HEK293T (cell line): ENCODE measurements around the gene PCDHGA11.
A peak's percentile ranks its signal among the peaks of the same experiment; 100 is the strongest.
"Not testable (repeated sequence)": the region's sequence is repeated elsewhere in the genome, so short reads cannot be mapped to it uniquely, and the experiment has no call there.

Source experiments
- CTCF ChIA-PET: fragments of 350-600 bp; formaldehyde crosslinking; extraction: SDS; loops from one replicate; lab custom pipeline; 2021; ENCODE audit warnings: antibody characterized with exemption, inconsistent platforms; lab: Yijun Ruan, JAX
- POLR2A ChIA-PET: fragments of 350-600 bp; formaldehyde crosslinking; extraction: SDS; loops from one replicate; lab custom pipeline; 2020; ENCODE audit warnings: antibody characterized with exemption, inconsistent platforms; lab: Yijun Ruan, JAX
- DNase-seq: peaks from one replicate; pipeline ENCODE4 v3.0.0; 2012; ENCODE audit warnings: mixed read lengths; ENCODE audit errors: extremely low spot score
- ARNT ChIP-seq: fragments of 450-650 bp; IDR thresholded peaks from 2 replicates; pipeline ENCODE4 v1.6.1; 2017; ENCODE audit warnings: mild to moderate bottlenecking
- BHLHE40 ChIP-seq: fragments of 450-650 bp; IDR thresholded peaks from 2 replicates; pipeline ENCODE4 v1.6.1; 2016; ENCODE audit warnings: mild to moderate bottlenecking, moderate library complexity, borderline replicate concordance
- CTBP1 ChIP-seq: fragments of 450-650 bp; IDR thresholded peaks from 2 replicates; pipeline ENCODE4 v1.6.1; 2016; ENCODE audit warnings: borderline replicate concordance
- ELF4 ChIP-seq: fragments of 450-650 bp; IDR thresholded peaks from 2 replicates; pipeline ENCODE4 v1.6.1; 2017; ENCODE audit warnings: antibody characterized with exemption
- FOXA1 ChIP-seq: fragments of 450-650 bp; IDR thresholded peaks from 2 replicates; pipeline ENCODE4 v1.6.1; 2016; ENCODE audit warnings: mild to moderate bottlenecking
- FOXK2 ChIP-seq: fragments of 450-650 bp; IDR thresholded peaks from 2 replicates; pipeline ENCODE4 v1.6.1; 2016; ENCODE audit warnings: mild to moderate bottlenecking
- FOXM1 ChIP-seq: fragments of 450-650 bp; IDR thresholded peaks from 2 replicates; pipeline ENCODE4 v1.6.1; 2017; ENCODE audit warnings: mild to moderate bottlenecking, borderline replicate concordance
- HDGF ChIP-seq: fragments of 450-650 bp; IDR thresholded peaks from 2 replicates; pipeline ENCODE4 v1.6.1; 2017; ENCODE audit warnings: antibody characterized with exemption, borderline replicate concordance
- L3MBTL2 ChIP-seq: fragments of 450-650 bp; conservative IDR thresholded peaks from 2 replicates; pipeline ENCODE4 v1.6.1; 2016; ENCODE audit warnings: mild to moderate bottlenecking
- LEF1 ChIP-seq: fragments of 450-650 bp; IDR thresholded peaks from 2 replicates; pipeline ENCODE4 v1.6.1; 2017; ENCODE audit warnings: mild to moderate bottlenecking, borderline replicate concordance
- NFRKB ChIP-seq: fragments of 450-650 bp; IDR thresholded peaks from 2 replicates; pipeline ENCODE4 v1.6.1; 2016; ENCODE audit warnings: mild to moderate bottlenecking, moderate library complexity
- PKNOX1 ChIP-seq: fragments of 450-650 bp; IDR thresholded peaks from 2 replicates; pipeline ENCODE4 v1.6.1; 2016
- SP1 ChIP-seq: fragments of 450-650 bp; IDR thresholded peaks from 2 replicates; pipeline ENCODE4 v1.6.1; 2017
- SUZ12 ChIP-seq: fragments of 450-650 bp; IDR thresholded peaks from 2 replicates; pipeline ENCODE4 v1.6.1; 2016; ENCODE audit warnings: mild to moderate bottlenecking
- TARDBP ChIP-seq: fragments of 450-650 bp; IDR thresholded peaks from 2 replicates; pipeline ENCODE4 v1.6.1; 2016
- ZNF384 ChIP-seq: fragments of 450-650 bp; IDR thresholded peaks from 2 replicates; pipeline ENCODE4 v1.6.1; 2016

The PCDHGA11 gene

GRCh38 chr5:141421489-141421855, 621 bp downstream of the PCDHGA11 start:
- DNase-seq, result no peak
- CTCF ChIA-PET, result interaction anchor here (0.6 to 2.6 kb wide), 23 partner anchors 9 to 483 kb away, joined by 3 to 18 read pairs (median 5); partner anchors contain the start of genes PCDHB14, PCDHGA10, PCDHGA12 and PCDHGA2
- TF ChIP-seq BHLHE40 (no peak), HDGF (no peak), FOXM1 (no peak), PKNOX1 (no peak), FOXK2 (no peak), L3MBTL2 (no peak), LEF1 (no peak), FOXA1 (no peak), NFRKB (no peak), ELF4 (no peak), SUZ12 (no peak)
- POLR2A ChIA-PET, result no interaction called here

DNA sequence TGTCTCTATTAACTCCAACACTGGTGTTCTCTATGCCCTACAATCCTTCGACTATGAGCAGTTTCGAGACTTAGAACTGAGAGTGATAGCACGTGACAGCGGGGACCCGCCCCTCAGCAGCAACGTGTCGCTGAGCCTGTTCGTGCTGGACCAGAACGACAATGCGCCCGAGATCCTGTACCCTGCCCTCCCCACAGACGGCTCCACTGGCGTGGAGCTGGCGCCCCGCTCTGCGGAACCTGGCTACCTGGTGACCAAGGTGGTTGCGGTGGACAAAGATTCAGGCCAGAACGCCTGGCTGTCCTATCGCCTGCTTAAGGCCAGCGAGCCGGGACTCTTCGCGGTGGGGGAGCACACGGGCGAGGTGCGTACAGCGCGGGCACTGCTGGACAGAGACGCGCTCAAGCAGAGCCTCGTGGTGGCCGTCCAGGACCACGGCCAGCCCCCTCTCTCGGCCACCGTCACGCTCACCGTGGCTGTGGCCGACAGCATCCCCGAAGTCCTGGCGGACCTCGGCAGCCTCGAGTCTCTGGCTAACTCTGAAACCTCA, 2.0 kb downstream of the PCDHGA11 start:
- POLR2A ChIA-PET, result no interaction called here
- DNase-seq, result no peak
- CTCF ChIA-PET, result interaction anchor here (2.6 kb wide), 1 partner anchor 53 kb away, joined by 9 read pairs; the partner anchor contains the start of gene PCDHGC3
- TF ChIP-seq SUZ12 (no peak), FOXK2 (no peak), TARDBP (no peak), FOXA1 (no peak), ZNF384 (no peak), NFRKB (no peak), PKNOX1 (no peak), ARNT (no peak), BHLHE40 (no peak), L3MBTL2 (no peak), FOXM1 (no peak), LEF1 (no peak)

GRCh38 chr5:141427783-141428426, 7.1 kb downstream of the PCDHGA11 start:
- ChIA-PET POLR2A (no interaction called here), CTCF (no interaction called here)
- TF ChIP-seq TARDBP (no peak), FOXA1 (no peak), FOXK2 (no peak), FOXM1 (no peak), HDGF (no peak), LEF1 (no peak), PKNOX1 (no peak), ARNT (no peak), SP1 (no peak), ELF4 (no peak), L3MBTL2 (no peak)
- DNase-seq, result no peak

- DNase-seq, result peak; percentile 18
- ChIA-PET CTCF (interaction anchor here (0.8 to 1.6 kb wide), 3 partner anchors 10 to 94 kb away, joined by 3 to 6 read pairs (median 3); partner anchors contain the start of gene PCDHGA11), POLR2A (no interaction called here)
- TF ChIP-seq LEF1, result no peak
- no peak for TF ChIP-seq ZNF384
- no peak for TF ChIP-seq ARNT
These were observed 9.7 kb downstream of the PCDHGA11 start, which contains the start of gene PCDHGA12 for GRCh38 chr5:141430332-141431113. Gene PCDHGA12, plus strand, starts transcription at chr5:141430507. Its CDS starts 253 bp downstream, at chr5:141430760.

GRCh38 chr5:141431286-141431685, 10.4 kb downstream of the PCDHGA11 start:
- POLR2A ChIA-PET, result no interaction called here
- TF ChIP-seq ELF4 (no peak), NFRKB (no peak), SUZ12 (no peak), TARDBP (no peak), FOXM1 (no peak), HDGF (no peak), ARNT (no peak), ZNF384 (no peak), PKNOX1 (no peak), FOXA1 (no peak), CTBP1 (no peak), FOXK2 (no peak), SP1 (no peak), L3MBTL2 (no peak)
- DNase-seq, result no peak
- CTCF ChIA-PET, result interaction anchor here (1.6 kb wide), 1 partner anchor 10 kb away, joined by 6 read pairs; the partner anchor contains the start of gene PCDHGA11

- CTCF ChIA-PET, POLR2A ChIA-PET, DNase-seq: not testable (repeated sequence)
These were observed 11.5 kb downstream of the PCDHGA11 start for GRCh38 chr5:141432308-141432707.

DNA sequence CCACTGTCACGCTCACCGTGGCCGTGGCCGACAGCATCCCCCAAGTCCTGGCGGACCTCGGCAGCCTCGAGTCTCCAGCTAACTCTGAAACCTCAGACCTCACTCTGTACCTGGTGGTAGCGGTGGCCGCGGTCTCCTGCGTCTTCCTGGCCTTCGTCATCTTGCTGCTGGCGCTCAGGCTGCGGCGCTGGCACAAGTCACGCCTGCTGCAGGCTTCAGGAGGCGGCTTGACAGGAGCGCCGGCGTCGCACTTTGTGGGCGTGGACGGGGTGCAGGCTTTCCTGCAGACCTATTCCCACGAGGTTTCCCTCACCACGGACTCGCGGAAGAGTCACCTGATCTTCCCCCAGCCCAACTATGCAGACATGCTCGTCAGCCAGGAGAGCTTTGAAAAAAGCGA, 11.9 kb downstream of the PCDHGA11 start:
- DNase-seq, POLR2A ChIA-PET, CTCF ChIA-PET: not testable (repeated sequence)
